Adipocyte (in vitro differentiated cells): ENCODE measurements around the gene RHEX.

Experiments
- DNase-seq: peaks from one replicate; pipeline ENCODE4 v3.0.0-alpha.2; 2015; ENCODE audit warnings: low read depth
- H3K27me3 ChIP-seq: replicated peaks from 2 replicates; pipeline ENCODE4 v1.7.0; 2013; ENCODE audit warnings: mild to moderate bottlenecking, low read length, moderate library complexity; ENCODE audit not compliant: control insufficient read depth, insufficient read depth
- H3K36me3 ChIP-seq: 2 replicates; pipeline ENCODE4 v1.7.0; 2013; ENCODE audit warnings: low read length, mild to moderate bottlenecking, moderate library complexity; ENCODE audit not compliant: control insufficient read depth, insufficient read depth, severe bottlenecking
- H3K4me1 ChIP-seq: 2 replicates; pipeline ENCODE4 v1.7.0; 2013; ENCODE audit warnings: mild to moderate bottlenecking, low read length, moderate library complexity; ENCODE audit not compliant: control insufficient read depth, insufficient read depth
- H3K4me3 ChIP-seq: 2 replicates; pipeline ENCODE4 v1.7.0; 2013; ENCODE audit warnings: mild to moderate bottlenecking, low read length, moderate library complexity
- H3K9ac ChIP-seq: 2 replicates; pipeline ENCODE4 v1.7.0; 2013; ENCODE audit warnings: mild to moderate bottlenecking, low read length, moderate library complexity
- H3K9me3 ChIP-seq: 2 replicates; pipeline ENCODE4 v1.7.0; 2013; ENCODE audit warnings: mild to moderate bottlenecking, low read length, moderate library complexity; ENCODE audit not compliant: control insufficient read depth

The RHEX gene

GRCh38 chr1:206079135-206079534 is 26.2 kb downstream of the RHEX start:
- Histone ChIP-seq H3K9me3 (no peaks in the 10 kb centered on the region), H3K4me1 (no peaks in the 10 kb centered on the region), H3K4me3 (no peak overlapping the region), H3K9ac (no peak overlapping the region), H3K36me3 (no peaks in the 10 kb centered on the region), H3K27me3 (peaks cover 4% of the 10 kb centered on the region)
- DNase-seq, result no peak

GRCh38 chr1:206080026-206080820 is 27.2 kb downstream of the RHEX start:
- Histone ChIP-seq H3K27me3 (peaks cover 4% of the 10 kb centered on the region), H3K9me3 (no peaks in the 10 kb centered on the region), H3K9ac (no peak overlapping the region), H3K4me1 (no peaks in the 10 kb centered on the region), H3K36me3 (no peaks in the 10 kb centered on the region), H3K4me3 (no peak overlapping the region)
- no peak for DNase-seq

GRCh38 chr1:206081856-206082255 is 28.9 kb downstream of the RHEX start:
- Histone ChIP-seq H3K27me3 (peaks cover 4% of the 10 kb centered on the region), H3K9ac (no peak overlapping the region), H3K36me3 (no peaks in the 10 kb centered on the region), H3K4me1 (no peaks in the 10 kb centered on the region), H3K4me3 (no peak overlapping the region), H3K9me3 (no peaks in the 10 kb centered on the region)
- DNase-seq, result no peak

GRCh38 chr1:206082831-206083695 is 30.1 kb downstream of the RHEX start:
- H3K9me3 ChIP-seq, result no peaks in the 10 kb centered on the region
- H3K4me3 ChIP-seq, result no peak overlapping the region
- no peaks in the 10 kb centered on the region for H3K36me3 ChIP-seq
- H3K9ac ChIP-seq, result no peak overlapping the region
- H3K4me1 ChIP-seq, result no peaks in the 10 kb centered on the region
- DNase-seq, result no peak
- H3K27me3 ChIP-seq, result peaks cover 4% of the 10 kb centered on the region

- Histone ChIP-seq H3K27me3 (peaks cover 4% of the 10 kb centered on the region), H3K9me3 (no peaks in the 10 kb centered on the region), H3K36me3 (no peaks in the 10 kb centered on the region), H3K4me3 (no peak overlapping the region), H3K4me1 (no peaks in the 10 kb centered on the region), H3K9ac (no peak overlapping the region)
- no peak for DNase-seq
These were observed 30.8 kb downstream of the RHEX start for GRCh38 chr1:206083750-206084149.

- no peaks in the 10 kb centered on the region for H3K4me1 ChIP-seq
- DNase-seq, result no peak
- no peaks in the 10 kb centered on the region for H3K27me3 ChIP-seq
- H3K9me3 ChIP-seq, result no peaks in the 10 kb centered on the region
- no peak overlapping the region for H3K9ac ChIP-seq
- no peaks in the 10 kb centered on the region for H3K36me3 ChIP-seq
- H3K4me3 ChIP-seq, result no peak overlapping the region
These were observed 34.1 kb downstream of the RHEX start for GRCh38 chr1:206087091-206087490.

- no peak overlapping the region for H3K9ac ChIP-seq
- no peaks in the 10 kb centered on the region for H3K36me3 ChIP-seq
- DNase-seq, result no peak
- no peak overlapping the region for H3K4me3 ChIP-seq
- no peaks in the 10 kb centered on the region for H3K9me3 ChIP-seq
- H3K27me3 ChIP-seq, result no peaks in the 10 kb centered on the region
- H3K4me1 ChIP-seq, result no peaks in the 10 kb centered on the region
These were observed 36.4 kb downstream of the RHEX start for GRCh38 chr1:206089341-206089740.

- H3K36me3 ChIP-seq, result no peaks in the 10 kb centered on the region
- H3K27me3 ChIP-seq, result peaks cover 11% of the 10 kb centered on the region
- H3K9ac ChIP-seq, result no peak overlapping the region
- DNase-seq, result no peak
- no peaks in the 10 kb centered on the region for H3K9me3 ChIP-seq
- no peak overlapping the region for H3K4me3 ChIP-seq
- no peaks in the 10 kb centered on the region for H3K4me1 ChIP-seq
These were observed 41.1 kb downstream of the RHEX start for GRCh38 chr1:206094024-206094423.

- Histone ChIP-seq H3K4me1 (no peaks in the 10 kb centered on the region), H3K27me3 (peaks cover 22% of the 10 kb centered on the region), H3K4me3 (no peak overlapping the region)
These were observed 44.4 kb downstream of the RHEX start for GRCh38 chr1:206097381-206097780.

GRCh38 chr1:206098242-206098919 is 45.4 kb downstream of the RHEX start:
- Histone ChIP-seq H3K9ac (no peak overlapping the region), H3K27me3 (peaks cover 22% of the 10 kb centered on the region), H3K9me3 (no peaks in the 10 kb centered on the region), H3K4me1 (no peaks in the 10 kb centered on the region), H3K4me3 (no peak overlapping the region), H3K36me3 (no peaks in the 10 kb centered on the region)
- DNase-seq, result no peak

More at GRCh38 chr1:206097381-206097780, 44.4 kb downstream of the RHEX start:
- no peak overlapping the region for H3K9ac ChIP-seq
- no peaks in the 10 kb centered on the region for H3K9me3 ChIP-seq
- no peaks in the 10 kb centered on the region for H3K36me3 ChIP-seq
- DNase-seq, result no peak

- Histone ChIP-seq H3K9ac (no peak overlapping the region), H3K4me3 (no peak overlapping the region), H3K4me1 (no peaks in the 10 kb centered on the region), H3K36me3 (no peaks in the 10 kb centered on the region), H3K9me3 (no peaks in the 10 kb centered on the region), H3K27me3 (peaks cover 22% of the 10 kb centered on the region)
- no peak for DNase-seq
These were observed 47.3 kb downstream of the RHEX start for GRCh38 chr1:206100226-206100815.
